ENCODE data around the gene IL11.

IL11 gene

DNA sequence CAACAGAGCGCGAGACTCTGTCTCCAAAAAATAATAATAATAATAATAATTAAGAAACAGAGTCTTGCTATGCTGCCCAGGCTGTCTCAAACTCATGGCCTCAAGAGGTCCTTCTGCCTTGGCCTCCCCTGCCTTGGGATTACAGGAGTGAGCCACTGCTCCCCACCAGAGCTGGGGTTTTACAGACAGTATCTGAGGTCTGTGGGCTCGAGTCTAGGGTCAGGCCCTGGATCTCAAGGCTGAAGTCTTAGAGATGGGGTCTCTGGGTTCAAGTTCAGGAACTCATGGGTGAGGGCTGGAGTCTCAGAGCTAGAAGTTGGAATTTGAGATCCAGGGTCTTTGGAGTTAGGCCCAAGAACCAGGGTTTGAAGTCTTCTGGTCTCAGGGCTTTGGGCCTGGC is 3.5 kb downstream of the IL11 start:
- TF ChIP-seq, protein P1, sequence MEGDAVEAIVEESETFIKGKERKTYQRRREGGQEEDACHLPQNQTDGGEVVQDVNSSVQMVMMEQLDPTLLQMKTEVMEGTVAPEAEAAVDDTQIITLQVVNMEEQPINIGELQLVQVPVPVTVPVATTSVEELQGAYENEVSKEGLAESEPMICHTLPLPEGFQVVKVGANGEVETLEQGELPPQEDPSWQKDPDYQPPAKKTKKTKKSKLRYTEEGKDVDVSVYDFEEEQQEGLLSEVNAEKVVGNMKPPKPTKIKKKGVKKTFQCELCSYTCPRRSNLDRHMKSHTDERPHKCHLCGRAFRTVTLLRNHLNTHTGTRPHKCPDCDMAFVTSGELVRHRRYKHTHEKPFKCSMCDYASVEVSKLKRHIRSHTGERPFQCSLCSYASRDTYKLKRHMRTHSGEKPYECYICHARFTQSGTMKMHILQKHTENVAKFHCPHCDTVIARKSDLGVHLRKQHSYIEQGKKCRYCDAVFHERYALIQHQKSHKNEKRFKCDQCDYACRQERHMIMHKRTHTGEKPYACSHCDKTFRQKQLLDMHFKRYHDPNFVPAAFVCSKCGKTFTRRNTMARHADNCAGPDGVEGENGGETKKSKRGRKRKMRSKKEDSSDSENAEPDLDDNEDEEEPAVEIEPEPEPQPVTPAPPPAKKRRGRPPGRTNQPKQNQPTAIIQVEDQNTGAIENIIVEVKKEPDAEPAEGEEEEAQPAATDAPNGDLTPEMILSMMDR (IDR thresholded peaks at IDR 0.05; ENCODE audit: control extremely low read depth, extremely low read depth, low read depth, missing control alignments), result no peak
- ChIA-PET POLR2A (no interaction called here), CTCF (interaction anchor here (0.9 kb wide), 1 partner anchor 65 kb away, joined by 4 read pairs; no protein-coding TSS in a partner anchor)
- DNase-seq (ENCODE audit: extremely low spot score), result no peak

GRCh38 chr19:55365964-55366363 is 4.3 kb downstream of the IL11 start:
- no peak for DNase-seq (ENCODE audit: extremely low spot score)
- ChIA-PET POLR2A (interaction anchor here (0.7 kb wide), 1 partner anchor 318 kb away, joined by 3 read pairs; no protein-coding TSS in a partner anchor), CTCF (interaction anchor here (0.9 to 1.6 kb wide), 2 partner anchors 52 to 64 kb away, joined by 3 to 4 read pairs; no protein-coding TSS in a partner anchor)
- TF ChIP-seq, protein P1 (IDR thresholded peaks at IDR 0.05; ENCODE audit: control extremely low read depth, extremely low read depth, low read depth, missing control alignments), result no peak

- POLR2A ChIA-PET, result no interaction called here
- CTCF ChIA-PET, result interaction anchor here (1.6 kb wide), 1 partner anchor 53 kb away, joined by 3 read pairs; no protein-coding TSS in a partner anchor
- TF ChIP-seq, protein P1 (IDR thresholded peaks at IDR 0.05; ENCODE audit: control extremely low read depth, extremely low read depth, low read depth, missing control alignments), result no peak
- DNase-seq (ENCODE audit: extremely low spot score), result no peak
Observed at GRCh38 chr19:55365245-55365644, 5.0 kb downstream of the IL11 start.

GRCh38 chr19:55362990-55363716 is 7.1 kb downstream of the IL11 start, which contains the start of gene GARIN5B:
Gene GARIN5B (minus strand): TSS chr19:55363260. CDS start chr19:55363066, 194 bp downstream.
- POLR2A ChIA-PET, result no interaction called here
- DNase-seq (ENCODE audit: extremely low spot score), result no peak
- CTCF ChIA-PET, result no interaction called here
- TF ChIP-seq, protein P1 (IDR thresholded peaks at IDR 0.05; ENCODE audit: control extremely low read depth, extremely low read depth, low read depth, missing control alignments), result no peak

DNA sequence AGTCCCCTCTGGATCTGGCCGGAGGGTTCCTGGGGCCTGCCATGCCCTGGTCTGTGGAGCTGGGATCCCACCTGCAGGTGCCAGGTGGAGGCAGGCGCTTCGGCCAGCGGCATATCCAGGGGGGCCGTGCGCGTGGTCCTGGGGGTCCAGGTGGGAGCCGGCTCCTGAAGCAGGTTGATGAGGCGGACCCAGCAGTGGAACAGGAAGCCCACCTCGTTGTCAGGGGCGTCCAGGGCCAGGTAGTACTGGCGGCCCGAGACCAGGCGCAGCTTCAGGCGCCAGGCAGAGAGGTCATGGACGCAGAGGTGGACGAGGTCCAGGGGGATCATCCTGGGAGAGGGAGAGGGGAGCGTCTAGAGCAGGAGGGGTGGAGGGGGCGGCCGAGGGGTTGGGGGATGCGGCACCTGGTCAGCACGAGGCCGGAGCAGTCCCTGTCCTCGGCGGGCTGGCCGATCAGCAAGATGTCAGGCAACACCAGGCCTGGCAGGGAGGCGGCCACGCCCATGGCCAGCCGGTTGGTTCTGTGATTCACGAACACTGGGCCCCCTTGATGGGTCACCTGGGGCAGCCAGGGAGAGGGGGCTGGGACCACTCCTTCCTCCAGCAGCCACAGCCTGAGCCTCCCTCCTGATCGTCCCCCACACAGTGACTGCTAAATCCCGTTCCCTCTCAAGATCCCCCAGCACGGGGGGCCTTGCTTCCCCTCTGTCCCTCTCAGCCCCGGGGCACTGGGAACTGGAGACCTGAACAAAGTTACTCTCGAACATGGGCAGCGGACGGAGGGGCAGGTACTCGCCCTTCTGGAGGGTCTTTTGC is 7.9 kb downstream of the IL11 start:
- ChIA-PET POLR2A (no interaction called here), CTCF (interaction anchor here (1.5 kb wide), 1 partner anchor 105 kb away, joined by 4 read pairs; no protein-coding TSS in a partner anchor)
- TF ChIP-seq, protein P1 (IDR thresholded peaks at IDR 0.05; ENCODE audit: control extremely low read depth, extremely low read depth, low read depth, missing control alignments), result no peak
- no peak for DNase-seq (ENCODE audit: extremely low spot score)

GRCh38 chr19:55360902-55361301 is 9.4 kb downstream of the IL11 start:
- ChIA-PET CTCF (interaction anchor here (1.5 kb wide), 1 partner anchor 106 kb away, joined by 4 read pairs; no protein-coding TSS in a partner anchor), POLR2A (interaction anchor here (0.7 kb wide), 1 partner anchor 109 kb away, joined by 4 read pairs; no protein-coding TSS in a partner anchor)
- TF ChIP-seq, protein P1 (IDR thresholded peaks at IDR 0.05; ENCODE audit: control extremely low read depth, extremely low read depth, low read depth, missing control alignments), result no peak
- no peak for DNase-seq (ENCODE audit: extremely low spot score)
